AG09309 (cell line): ENCODE data around the gene SCYGR3.
A peak's percentile ranks its signal among the peaks of the same experiment; 100 is the strongest.

Experiments
- DNase-seq: peaks from one replicate; pipeline ENCODE4 v3.0.0-alpha.2; 2010; ENCODE audit warnings: low read depth
- H3K4me3 ChIP-seq: 2 replicates; pipeline ENCODE4 v1.5.1; 2011; ENCODE audit warnings: mild to moderate bottlenecking, low read depth, low read length, moderate library complexity; ENCODE audit not compliant: control insufficient read depth
- CTCF ChIP-seq: IDR thresholded peaks from 2 replicates; pipeline ENCODE4 v1.5.1; 2011; ENCODE audit warnings: mild to moderate bottlenecking, low read depth, low read length, inconsistent platforms; ENCODE audit not compliant: insufficient read depth, control insufficient read depth; ENCODE audit errors: missing control alignments

SCYGR3 gene

GRCh38 chr2:227614740-227615139 is at the start of gene SCYGR3:
SCYGR3 (minus strand) TSS chr2:227614840; CDS start chr2:227614840, 0 bp downstream.
- no peak within 1 kb of the TSS for H3K4me3 ChIP-seq
- DNase-seq = no peak
- TF ChIP-seq CTCF = no peak

DNA sequence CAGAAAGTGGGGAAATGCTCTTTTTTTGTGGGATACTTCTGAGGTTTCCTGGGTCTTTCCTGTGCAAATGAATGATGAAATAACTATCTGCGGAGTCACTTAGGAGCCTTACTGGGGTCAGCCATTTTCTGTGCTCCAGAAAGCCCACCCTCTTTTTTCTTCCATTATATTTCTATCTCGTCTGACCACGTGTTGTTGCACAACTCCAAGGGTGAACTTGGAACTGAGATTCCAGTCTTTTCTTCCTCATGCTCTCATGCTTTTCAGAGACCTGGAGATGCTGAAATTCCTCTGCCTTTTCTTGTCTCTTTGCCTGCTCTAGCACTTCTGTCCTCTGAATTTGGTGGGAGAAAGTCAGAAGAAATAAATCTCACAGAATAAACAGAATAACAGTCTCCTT is 47.2 kb upstream of the SCYGR3 start:
- H3K4me3 ChIP-seq = no peak overlapping the region
- no peak for TF ChIP-seq CTCF
- DNase-seq = no peak

- DNase-seq = no peak
- no peak for TF ChIP-seq CTCF
- H3K4me3 ChIP-seq = no peak overlapping the region
Measured at GRCh38 chr2:227661025-227661649, 46.5 kb upstream of the SCYGR3 start.

DNA sequence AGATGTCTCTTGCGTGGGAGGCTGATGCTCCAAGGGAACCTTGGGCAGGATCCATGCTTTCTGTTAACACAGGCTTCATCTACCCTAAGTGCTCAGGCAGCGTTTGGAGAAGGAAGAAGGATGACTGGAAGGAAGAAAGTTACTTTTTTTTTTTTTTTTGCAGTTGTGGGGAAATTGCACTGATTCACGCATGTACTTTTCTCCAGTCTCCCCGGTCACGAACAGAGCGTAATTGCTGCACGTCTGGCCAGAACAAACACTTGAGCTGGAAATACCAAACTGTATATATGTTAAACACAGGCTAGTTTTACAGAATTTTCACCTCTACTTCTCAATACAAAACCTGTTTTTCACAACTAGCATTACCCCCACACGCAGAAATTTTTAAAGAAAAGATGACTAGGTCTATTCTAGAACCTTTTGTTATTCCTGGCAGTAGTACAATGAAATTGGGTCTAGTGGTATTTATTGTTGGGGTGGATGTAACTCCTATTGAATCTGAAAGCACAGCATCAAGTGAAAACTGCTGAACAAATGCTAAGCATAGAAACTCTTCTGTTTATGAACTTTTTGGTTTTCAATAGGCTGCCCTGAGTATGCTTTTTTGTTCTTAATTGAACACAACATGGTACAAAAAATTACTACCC is 42.7 kb upstream of the SCYGR3 start:
- no peak for TF ChIP-seq CTCF
- DNase-seq = peak; percentile 18

GRCh38 chr2:227655454-227655853 is 40.8 kb upstream of the SCYGR3 start:
- no peak for TF ChIP-seq CTCF
- H3K4me3 ChIP-seq = no peak overlapping the region
- DNase-seq = peak; percentile 66

More for the DNA sequence above, 42.7 kb upstream of the SCYGR3 start:
- no peak overlapping the region for H3K4me3 ChIP-seq

DNA sequence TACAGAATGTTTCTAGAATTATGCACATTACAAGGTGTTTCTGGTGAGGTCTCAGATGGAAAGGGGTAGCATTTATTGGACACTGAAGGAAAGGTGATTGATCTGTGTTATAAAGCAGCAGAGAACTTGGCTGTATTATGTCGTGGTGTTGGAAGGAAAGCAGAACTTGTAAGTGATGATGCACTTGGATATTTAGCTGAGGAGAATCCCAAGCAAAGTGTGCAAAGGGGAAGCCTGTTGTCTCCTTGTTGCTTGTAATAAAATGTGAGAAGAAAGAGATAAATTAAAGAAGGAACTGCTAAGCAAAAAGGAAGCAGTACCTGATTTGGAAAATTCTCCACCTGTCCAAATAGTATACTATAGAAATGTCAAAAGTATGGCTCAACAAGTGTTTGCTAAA is 39.8 kb upstream of the SCYGR3 start:
- H3K4me3 ChIP-seq = no peak overlapping the region
- TF ChIP-seq CTCF = no peak
- no peak for DNase-seq
